ENCODE measurements around the gene DAPK1.

The DAPK1 gene

GRCh38 chr9:87503927-87504326, 6.3 kb downstream of the DAPK1 start:
- no peak overlapping the region for H3K4me3 Mint-ChIP-seq
- H3K27me3 Mint-ChIP-seq = peaks cover 36% of the 10 kb centered on the region
- peaks cover 27% of the 10 kb centered on the region for H3K4me1 Mint-ChIP-seq (ENCODE audit: low read depth)
- H3K9me3 Mint-ChIP-seq = no peaks in the 10 kb centered on the region
- no peak for DNase-seq
- no peaks in the 10 kb centered on the region for H3K36me3 Mint-ChIP-seq (ENCODE audit: low read depth)
- H3K27ac Mint-ChIP-seq = no peak overlapping the region

- H3K4me1 Mint-ChIP-seq (ENCODE audit: low read depth) = peaks cover 17% of the 10 kb centered on the region
- no peak overlapping the region for H3K4me3 Mint-ChIP-seq
- peaks cover 27% of the 10 kb centered on the region for H3K27me3 Mint-ChIP-seq
- no peaks in the 10 kb centered on the region for H3K9me3 Mint-ChIP-seq
- H3K27ac Mint-ChIP-seq = no peak overlapping the region
- no peak for DNase-seq
- no peaks in the 10 kb centered on the region for H3K36me3 Mint-ChIP-seq (ENCODE audit: low read depth)
These were observed 7.3 kb downstream of the DAPK1 start for GRCh38 chr9:87504938-87505337.

- H3K4me3 Mint-ChIP-seq = no peak overlapping the region
- peaks cover 7% of the 10 kb centered on the region for H3K4me1 Mint-ChIP-seq (ENCODE audit: low read depth)
- H3K9me3 Mint-ChIP-seq = no peaks in the 10 kb centered on the region
- no peak overlapping the region for H3K27ac Mint-ChIP-seq
- no peaks in the 10 kb centered on the region for H3K36me3 Mint-ChIP-seq (ENCODE audit: low read depth)
- no peak for DNase-seq
- H3K27me3 Mint-ChIP-seq = peaks cover 23% of the 10 kb centered on the region
These were observed 8.4 kb downstream of the DAPK1 start for GRCh38 chr9:87505869-87506678.

- H3K9me3 Mint-ChIP-seq = no peaks in the 10 kb centered on the region
- H3K27ac Mint-ChIP-seq = no peak overlapping the region
- H3K4me1 Mint-ChIP-seq (ENCODE audit: low read depth) = peaks cover 7% of the 10 kb centered on the region
- no peaks in the 10 kb centered on the region for H3K36me3 Mint-ChIP-seq (ENCODE audit: low read depth)
- DNase-seq = no peak
- peaks cover 15% of the 10 kb centered on the region for H3K27me3 Mint-ChIP-seq
- H3K4me3 Mint-ChIP-seq = no peak overlapping the region
These were observed 9.9 kb downstream of the DAPK1 start for GRCh38 chr9:87507576-87507975.

GRCh38 chr9:87510252-87510683, 12.6 kb downstream of the DAPK1 start:
- Mint-ChIP-seq H3K27ac (no peak overlapping the region), H3K27me3 (peaks cover 12% of the 10 kb centered on the region), H3K9me3 (no peaks in the 10 kb centered on the region), H3K4me1 (ENCODE audit: low read depth) (peaks cover 2% of the 10 kb centered on the region), H3K4me3 (no peak overlapping the region), H3K36me3 (ENCODE audit: low read depth) (no peaks in the 10 kb centered on the region)
- DNase-seq = no peak

GRCh38 chr9:87512311-87512710, 14.6 kb downstream of the DAPK1 start:
- peaks cover 2% of the 10 kb centered on the region for H3K4me1 Mint-ChIP-seq (ENCODE audit: low read depth)
- no peak for DNase-seq
- H3K36me3 Mint-ChIP-seq (ENCODE audit: low read depth) = no peaks in the 10 kb centered on the region
- peaks cover 19% of the 10 kb centered on the region for H3K27me3 Mint-ChIP-seq
- H3K4me3 Mint-ChIP-seq = no peak overlapping the region
- no peak overlapping the region for H3K27ac Mint-ChIP-seq
- no peaks in the 10 kb centered on the region for H3K9me3 Mint-ChIP-seq

- Mint-ChIP-seq H3K27ac (no peak overlapping the region), H3K9me3 (no peaks in the 10 kb centered on the region), H3K27me3 (peaks cover 19% of the 10 kb centered on the region), H3K36me3 (ENCODE audit: low read depth) (no peaks in the 10 kb centered on the region), H3K4me3 (no peak overlapping the region), H3K4me1 (ENCODE audit: low read depth) (peaks cover 2% of the 10 kb centered on the region)
- no peak for DNase-seq
These were observed 15.5 kb downstream of the DAPK1 start for GRCh38 chr9:87513161-87513560.

GRCh38 chr9:87513880-87514535, 16.3 kb downstream of the DAPK1 start:
- Mint-ChIP-seq H3K36me3 (ENCODE audit: low read depth) (no peaks in the 10 kb centered on the region), H3K9me3 (no peaks in the 10 kb centered on the region), H3K4me3 (no peak overlapping the region), H3K27ac (no peak overlapping the region), H3K27me3 (peaks cover 24% of the 10 kb centered on the region), H3K4me1 (ENCODE audit: low read depth) (peaks cover 2% of the 10 kb centered on the region)
- DNase-seq = no peak

- Mint-ChIP-seq H3K4me1 (ENCODE audit: low read depth) (peaks cover 2% of the 10 kb centered on the region), H3K27me3 (peaks cover 24% of the 10 kb centered on the region), H3K36me3 (ENCODE audit: low read depth) (no peaks in the 10 kb centered on the region), H3K4me3 (no peak overlapping the region), H3K9me3 (no peaks in the 10 kb centered on the region), H3K27ac (no peak overlapping the region)
- DNase-seq = no peak
These were observed 17.3 kb downstream of the DAPK1 start for GRCh38 chr9:87515006-87515405.

- no peak overlapping the region for H3K4me3 Mint-ChIP-seq
- H3K9me3 Mint-ChIP-seq = no peaks in the 10 kb centered on the region
- H3K36me3 Mint-ChIP-seq (ENCODE audit: low read depth) = no peaks in the 10 kb centered on the region
- no peak overlapping the region for H3K27ac Mint-ChIP-seq
- DNase-seq = no peak
- H3K4me1 Mint-ChIP-seq (ENCODE audit: low read depth) = peaks cover 4% of the 10 kb centered on the region
- H3K27me3 Mint-ChIP-seq = peaks cover 24% of the 10 kb centered on the region
These were observed 18.0 kb downstream of the DAPK1 start for GRCh38 chr9:87515588-87516221.

- Mint-ChIP-seq H3K4me3 (no peak overlapping the region), H3K4me1 (ENCODE audit: low read depth) (peaks cover 4% of the 10 kb centered on the region), H3K27me3 (peaks cover 24% of the 10 kb centered on the region), H3K36me3 (ENCODE audit: low read depth) (no peaks in the 10 kb centered on the region), H3K27ac (no peak overlapping the region), H3K9me3 (no peaks in the 10 kb centered on the region)
- no peak for DNase-seq
These were observed 18.7 kb downstream of the DAPK1 start for GRCh38 chr9:87516222-87516925.

- H3K36me3 Mint-ChIP-seq (ENCODE audit: low read depth) = no peaks in the 10 kb centered on the region
- H3K4me1 Mint-ChIP-seq (ENCODE audit: low read depth) = peaks cover 4% of the 10 kb centered on the region
- no peaks in the 10 kb centered on the region for H3K9me3 Mint-ChIP-seq
- no peak for DNase-seq
- H3K27ac Mint-ChIP-seq = no peak overlapping the region
- peaks cover 24% of the 10 kb centered on the region for H3K27me3 Mint-ChIP-seq
- H3K4me3 Mint-ChIP-seq = no peak overlapping the region
These were observed 19.2 kb downstream of the DAPK1 start for GRCh38 chr9:87516926-87517290.

- Mint-ChIP-seq H3K4me1 (ENCODE audit: low read depth) (peaks cover 4% of the 10 kb centered on the region), H3K4me3 (no peak overlapping the region), H3K27ac (no peak overlapping the region), H3K9me3 (no peaks in the 10 kb centered on the region), H3K36me3 (ENCODE audit: low read depth) (no peaks in the 10 kb centered on the region), H3K27me3 (peaks cover 24% of the 10 kb centered on the region)
- no peak for DNase-seq
These were observed 20.1 kb downstream of the DAPK1 start for GRCh38 chr9:87517732-87518131.

- Mint-ChIP-seq H3K27ac (no peak overlapping the region), H3K27me3 (peaks cover 16% of the 10 kb centered on the region), H3K4me3 (no peak overlapping the region), H3K4me1 (ENCODE audit: low read depth) (peaks cover 4% of the 10 kb centered on the region), H3K36me3 (ENCODE audit: low read depth) (no peaks in the 10 kb centered on the region), H3K9me3 (no peaks in the 10 kb centered on the region)
- no peak for DNase-seq
These were observed 21.2 kb downstream of the DAPK1 start for GRCh38 chr9:87518702-87519335.

Data from activated T-cell treated with anti-CD3 and anti-CD28 coated beads, Interleukin-2, amount 50 U/mL, for 24 hours (primary cell).